H1 (cell line): ENCODE data around the gene SLC26A11.

ENCODE experiments used
- ATF3 ChIP-seq: IDR thresholded peaks from 2 replicates; pipeline ENCODE4 v1.6.1; 2011; ENCODE audit warnings: low read depth, mild to moderate bottlenecking, low read length; ENCODE audit not compliant: insufficient read depth
- CTCF ChIP-seq, 3 experiments: IDR thresholded peaks; 1 replicate in 2 of 3; 2 replicates in 1 of 3; pipeline versions ENCODE4 v1.5.1 to v1.6.1; 2011; ENCODE audit warnings: low read length in 3 of 3, mild to moderate bottlenecking in 3 of 3, inconsistent platforms in 2 of 3, low read depth in 1 of 3, moderate library complexity in 1 of 3; ENCODE audit not compliant: insufficient read depth in 1 of 3; ENCODE audit errors: control extremely low read depth in 1 of 3
- GTF2F1 ChIP-seq: IDR thresholded peaks from 2 replicates; pipeline ENCODE4 v1.6.1; 2012; ENCODE audit warnings: low read depth, low read length, improper control_type of control experiment, borderline replicate concordance
- RXRA ChIP-seq: IDR thresholded peaks from 2 replicates; pipeline ENCODE4 v1.6.1; 2011; ENCODE audit warnings: low read depth, mild to moderate bottlenecking, low read length, moderate library complexity; ENCODE audit not compliant: insufficient read depth
- SIN3A ChIP-seq, 2 experiments: IDR thresholded peaks in 1 of 2; conservative IDR thresholded peaks in 1 of 2; 2 replicates each; pipeline ENCODE4 v1.6.1; 2011 to 2012; ENCODE audit warnings: low read length in 2 of 2, improper control_type of control experiment in 1 of 2, low read depth in 1 of 2, mild to moderate bottlenecking in 1 of 2
- SP4 ChIP-seq: IDR thresholded peaks from 2 replicates; pipeline ENCODE4 v1.6.1; 2012; ENCODE audit warnings: low read length, inconsistent platforms
- ZNF274 ChIP-seq: IDR thresholded peaks from 2 replicates; pipeline ENCODE4 v1.7.0; 2012; ENCODE audit warnings: low read length, borderline replicate concordance; ENCODE audit errors: extremely low read depth

DNA sequence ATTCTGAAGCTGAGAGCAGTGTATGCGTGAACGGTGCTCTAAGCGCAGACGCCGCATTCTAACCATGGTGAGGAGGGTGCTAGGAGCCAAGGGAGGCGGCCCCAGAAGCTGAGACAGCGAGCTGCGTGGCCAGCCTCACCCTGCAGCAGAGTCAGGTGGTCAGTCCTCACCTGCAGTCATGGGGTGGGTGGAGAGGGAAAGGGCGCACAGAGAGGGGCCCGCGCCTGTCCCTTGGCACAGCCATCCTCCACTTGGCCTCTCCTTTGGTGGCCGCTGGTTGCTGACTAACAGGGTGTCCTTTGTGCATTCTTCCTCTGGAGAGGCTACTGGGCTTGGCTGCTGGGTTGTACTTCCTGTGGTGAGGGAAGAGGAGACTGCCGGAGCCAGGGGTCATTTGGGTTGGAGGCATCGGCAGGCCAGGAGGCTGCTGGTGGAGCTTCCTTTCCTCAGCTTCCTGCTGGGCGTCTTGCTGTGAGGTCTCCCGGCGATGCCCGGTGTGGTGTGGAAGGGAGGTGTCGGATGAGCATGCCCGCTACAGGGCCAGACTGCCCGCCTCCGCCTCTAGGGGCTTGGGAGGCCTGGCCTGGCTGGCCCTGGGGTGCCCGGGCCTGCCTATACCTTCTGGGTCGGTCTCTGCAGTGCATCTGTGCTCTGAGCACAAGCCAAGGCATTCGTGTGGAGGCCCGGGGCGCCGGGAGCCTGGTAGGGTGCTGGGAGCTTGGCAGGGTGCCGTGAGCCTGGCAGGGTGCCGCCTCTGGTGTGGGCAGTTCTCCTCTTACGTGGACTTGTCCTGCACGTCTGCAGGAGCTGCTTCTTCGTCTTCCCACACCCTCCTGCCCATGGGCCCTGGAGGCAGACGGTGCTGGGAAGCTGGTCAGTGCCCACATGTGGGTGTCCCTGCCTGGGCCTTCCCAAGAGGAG is 57.8 kb downstream of the SLC26A11 start:
- TF ChIP-seq CTCF (IDR thresholded peaks at IDR 0.05; ENCODE audit: control extremely low read depth in 1 of 3, insufficient read depth in 1 of 3, low read depth in 1 of 3, low read length in 3 of 3) (no peak), RXRA (no peak), ATF3 (no peak), SP4 (no peak), ZNF274 (no peak), SIN3A (conservative IDR thresholded peaks at IDR 0.05 in 1 of 2, IDR thresholded peaks at IDR 0.05 in 1 of 2; ENCODE audit: low read depth in 1 of 2, low read length in 2 of 2) (no peak), GTF2F1 (no peak)
